ENCODE measurements around the gene KCNIP1. TPM values are rescaled to one million over a fixed set of nuclear protein-coding genes. Genes with fewer than 3 reads are reported as not detected.

The KCNIP1 gene
- total RNA-seq, 1 experiment from 2014 or later = not detected

DNA sequence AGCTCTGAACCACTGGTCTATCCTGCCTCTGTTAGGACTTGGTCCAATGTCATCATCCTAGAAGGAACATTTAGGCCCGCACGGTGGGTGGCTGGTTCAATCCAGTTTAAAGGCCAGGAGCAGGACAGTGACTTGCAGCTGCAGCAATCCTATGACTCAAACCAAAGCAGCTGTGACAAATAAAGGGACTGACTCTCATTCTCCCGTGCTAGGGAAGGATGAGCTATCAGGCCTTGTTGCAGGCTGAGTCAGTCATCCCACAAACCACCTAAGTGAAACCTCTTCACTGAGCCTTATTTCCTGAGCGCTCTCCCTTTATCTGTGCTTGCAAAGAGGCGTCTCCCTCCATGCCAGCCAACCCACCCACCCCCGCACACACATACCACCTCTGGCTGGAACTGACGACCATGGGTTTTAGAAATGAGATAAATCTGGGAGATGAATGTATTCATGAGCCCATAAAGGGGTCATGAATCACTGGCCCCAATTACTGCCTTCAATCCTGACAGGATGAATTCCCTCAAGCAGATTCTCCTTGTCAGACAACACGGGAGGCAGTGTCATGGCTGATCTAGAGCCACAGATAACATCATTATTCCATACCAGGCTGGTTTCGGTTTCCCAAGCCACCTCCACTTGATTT lies 93.4 kb downstream of the KCNIP1 start (continued):
- TF ChIP-seq, protein P1, sequence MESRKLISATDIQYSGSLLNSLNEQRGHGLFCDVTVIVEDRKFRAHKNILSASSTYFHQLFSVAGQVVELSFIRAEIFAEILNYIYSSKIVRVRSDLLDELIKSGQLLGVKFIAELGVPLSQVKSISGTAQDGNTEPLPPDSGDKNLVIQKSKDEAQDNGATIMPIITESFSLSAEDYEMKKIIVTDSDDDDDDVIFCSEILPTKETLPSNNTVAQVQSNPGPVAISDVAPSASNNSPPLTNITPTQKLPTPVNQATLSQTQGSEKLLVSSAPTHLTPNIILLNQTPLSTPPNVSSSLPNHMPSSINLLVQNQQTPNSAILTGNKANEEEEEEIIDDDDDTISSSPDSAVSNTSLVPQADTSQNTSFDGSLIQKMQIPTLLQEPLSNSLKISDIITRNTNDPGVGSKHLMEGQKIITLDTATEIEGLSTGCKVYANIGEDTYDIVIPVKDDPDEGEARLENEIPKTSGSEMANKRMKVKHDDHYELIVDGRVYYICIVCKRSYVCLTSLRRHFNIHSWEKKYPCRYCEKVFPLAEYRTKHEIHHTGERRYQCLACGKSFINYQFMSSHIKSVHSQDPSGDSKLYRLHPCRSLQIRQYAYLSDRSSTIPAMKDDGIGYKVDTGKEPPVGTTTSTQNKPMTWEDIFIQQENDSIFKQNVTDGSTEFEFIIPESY (IDR thresholded peaks at IDR 0.05; ENCODE audit: extremely low read depth, insufficient replicate concordance, low read length) = no peak
- TF ChIP-seq CBX3 (IDR thresholded peaks at IDR 0.05; ENCODE audit: low read depth) = no peak
- no peak for TF ChIP-seq EZH2 (IDR thresholded peaks at IDR 0.05)

DNA sequence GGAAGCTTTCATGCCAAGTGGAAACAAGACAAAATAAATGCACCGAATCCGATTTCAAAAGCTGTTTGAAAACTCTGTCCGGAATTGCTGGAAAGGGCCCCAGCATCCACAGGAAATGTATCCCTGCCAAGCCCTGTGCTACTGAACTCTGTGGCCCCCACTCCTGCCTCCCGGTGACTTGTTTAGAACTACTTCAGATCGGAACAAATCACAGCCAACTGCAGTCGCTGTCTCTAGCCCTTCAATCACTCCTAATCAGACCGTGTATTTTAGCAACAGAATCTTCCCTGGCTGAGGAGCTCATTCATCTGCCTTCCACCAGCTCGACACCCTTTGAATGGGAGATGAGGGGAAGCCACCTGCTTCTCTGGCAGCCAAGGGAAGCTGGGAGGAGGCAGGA lies 94.1 kb downstream of the KCNIP1 start:
- ChIA-PET RAD21 (ENCODE audit: low non-redundant PET in 1 of 2, low total read pairs in 2 of 2, uncharacterized antibody in 2 of 2, unreplicated experiment in 2 of 2) (no interaction called here), CTCF (no interaction called here), POLR2A (no interaction called here)
- no TSS peak for BruUV-seq (replicated peaks)
- Histone ChIP-seq H3K27me3 (ENCODE audit: insufficient read depth, low read length) (peaks cover 31% of the 10 kb centered on the region), H3K27ac (ENCODE audit: low read depth, low read length) (no peak overlapping the region), H3K9me3 (ENCODE audit: control insufficient read depth in 1 of 2, insufficient read depth in 1 of 2, low read depth in 1 of 2, low read length in 2 of 2) (no peaks in the 10 kb centered on the region), H3K9ac (ENCODE audit: low read length) (no peak overlapping the region), H3K4me3 (replicated peaks in 1 of 2; ENCODE audit: low read depth in 1 of 2, low read length in 2 of 2) (no peak overlapping the region), H3K79me2 (ENCODE audit: insufficient read depth, low read length) (no peaks in the 10 kb centered on the region), H3K36me3 (ENCODE audit: control insufficient read depth in 1 of 2, insufficient read depth in 2 of 2, low read length in 2 of 2) (no peaks in the 10 kb centered on the region), H3K9me2 (ENCODE audit: insufficient read depth) (no peaks in the 10 kb centered on the region), H3K4me1 (ENCODE audit: control insufficient read depth in 1 of 2, insufficient read depth in 2 of 2, low read length in 2 of 2) (no peaks in the 10 kb centered on the region), H3K4me2 (ENCODE audit: low read length) (no peak overlapping the region), H2AFZ (ENCODE audit: low read depth, low read length, poor library complexity, severe bottlenecking) (no peak overlapping the region), H4K20me1 (ENCODE audit: insufficient read depth) (no peaks in the 10 kb centered on the region)
- ATAC-seq = no peak
- DNase-seq (ENCODE audit: low read depth, low spot score) = no peak
- intact Hi-C loops (cut with micrococcal nuclease) = no loop called here
- no peak for TF ChIP-seq CBX3 (IDR thresholded peaks at IDR 0.05; ENCODE audit: low read depth)
- TF ChIP-seq SRF (IDR thresholded peaks at IDR 0.05; ENCODE audit: low read depth) = no peak
- TF ChIP-seq POLR2A (IDR thresholded peaks at IDR 0.05; ENCODE audit: borderline replicate concordance, extremely low read depth, insufficient read depth, insufficient read length) = no peak
- no peak for TF ChIP-seq FOSL1 (IDR thresholded peaks at IDR 0.05; ENCODE audit: low read depth)
- TF ChIP-seq EGR1 (IDR thresholded peaks at IDR 0.05; ENCODE audit: low read depth) = no peak
- TF ChIP-seq, protein P2, sequence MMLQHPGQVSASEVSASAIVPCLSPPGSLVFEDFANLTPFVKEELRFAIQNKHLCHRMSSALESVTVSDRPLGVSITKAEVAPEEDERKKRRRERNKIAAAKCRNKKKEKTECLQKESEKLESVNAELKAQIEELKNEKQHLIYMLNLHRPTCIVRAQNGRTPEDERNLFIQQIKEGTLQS (IDR thresholded peaks at IDR 0.05) = no peak
- no peak for TF ChIP-seq ZNF274 (IDR thresholded peaks at IDR 0.05; ENCODE audit: low read depth, low read length)
- no peak for TF ChIP-seq CEBPB (IDR thresholded peaks at IDR 0.05; ENCODE audit: low read depth)
- no peak for TF ChIP-seq ZFX (IDR thresholded peaks at IDR 0.05)
- TF ChIP-seq, protein P3, sequence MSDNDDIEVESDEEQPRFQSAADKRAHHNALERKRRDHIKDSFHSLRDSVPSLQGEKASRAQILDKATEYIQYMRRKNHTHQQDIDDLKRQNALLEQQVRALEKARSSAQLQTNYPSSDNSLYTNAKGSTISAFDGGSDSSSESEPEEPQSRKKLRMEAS (IDR thresholded peaks at IDR 0.05) = no peak
- TF ChIP-seq EZH2phosphoT487 (IDR thresholded peaks at IDR 0.05; ENCODE audit: borderline replicate concordance) = no peak
- TF ChIP-seq YY1 (IDR thresholded peaks at IDR 0.05; ENCODE audit: extremely low read depth, insufficient replicate concordance, low read depth, low read length) = no peak
- TF ChIP-seq, protein P1 (IDR thresholded peaks at IDR 0.05; ENCODE audit: extremely low read depth, insufficient replicate concordance, low read length) = no peak
- TF ChIP-seq, protein P4, sequence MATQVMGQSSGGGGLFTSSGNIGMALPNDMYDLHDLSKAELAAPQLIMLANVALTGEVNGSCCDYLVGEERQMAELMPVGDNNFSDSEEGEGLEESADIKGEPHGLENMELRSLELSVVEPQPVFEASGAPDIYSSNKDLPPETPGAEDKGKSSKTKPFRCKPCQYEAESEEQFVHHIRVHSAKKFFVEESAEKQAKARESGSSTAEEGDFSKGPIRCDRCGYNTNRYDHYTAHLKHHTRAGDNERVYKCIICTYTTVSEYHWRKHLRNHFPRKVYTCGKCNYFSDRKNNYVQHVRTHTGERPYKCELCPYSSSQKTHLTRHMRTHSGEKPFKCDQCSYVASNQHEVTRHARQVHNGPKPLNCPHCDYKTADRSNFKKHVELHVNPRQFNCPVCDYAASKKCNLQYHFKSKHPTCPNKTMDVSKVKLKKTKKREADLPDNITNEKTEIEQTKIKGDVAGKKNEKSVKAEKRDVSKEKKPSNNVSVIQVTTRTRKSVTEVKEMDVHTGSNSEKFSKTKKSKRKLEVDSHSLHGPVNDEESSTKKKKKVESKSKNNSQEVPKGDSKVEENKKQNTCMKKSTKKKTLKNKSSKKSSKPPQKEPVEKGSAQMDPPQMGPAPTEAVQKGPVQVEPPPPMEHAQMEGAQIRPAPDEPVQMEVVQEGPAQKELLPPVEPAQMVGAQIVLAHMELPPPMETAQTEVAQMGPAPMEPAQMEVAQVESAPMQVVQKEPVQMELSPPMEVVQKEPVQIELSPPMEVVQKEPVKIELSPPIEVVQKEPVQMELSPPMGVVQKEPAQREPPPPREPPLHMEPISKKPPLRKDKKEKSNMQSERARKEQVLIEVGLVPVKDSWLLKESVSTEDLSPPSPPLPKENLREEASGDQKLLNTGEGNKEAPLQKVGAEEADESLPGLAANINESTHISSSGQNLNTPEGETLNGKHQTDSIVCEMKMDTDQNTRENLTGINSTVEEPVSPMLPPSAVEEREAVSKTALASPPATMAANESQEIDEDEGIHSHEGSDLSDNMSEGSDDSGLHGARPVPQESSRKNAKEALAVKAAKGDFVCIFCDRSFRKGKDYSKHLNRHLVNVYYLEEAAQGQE (IDR thresholded peaks at IDR 0.05; ENCODE audit: low read depth) = no peak
- no peak for TF ChIP-seq SIN3A (IDR thresholded peaks at IDR 0.05; ENCODE audit: low read depth)
- TF ChIP-seq TCF7L2 (IDR thresholded peaks at IDR 0.05; ENCODE audit: borderline replicate concordance, extremely low read depth, insufficient read depth, insufficient read length) = no peak
